T-cell (primary cell): ENCODE measurements around the gene ITIH1. TPM values are rescaled to one million over a fixed set of nuclear protein-coding genes. Genes with fewer than 3 reads are reported as not detected.

Experiments used
- ATAC-seq, 4 experiments: fragments of 200-7000 bp in 3 of 4; fragments of 150-1000 bp in 1 of 4; cut with Tn5 transposase; replicated peaks in 1 of 4; 1 replicate in 3 of 4; 2 replicates in 1 of 4; pipeline ENCODE4 v1.10.0; 2021; ENCODE audit warnings: moderate library complexity in 3 of 4, mild to moderate bottlenecking in 2 of 4, moderate number of reproducible peaks in 1 of 4
- CTCF ChIA-PET, 2 donors: fragments of 300-600 bp; sonication (Branson Sonifier 250); formaldehyde crosslinking; loops; one replicate each; lab custom pipeline; 2022; ENCODE audit warnings: antibody characterized with exemption in 2 of 2; lab: Charles Lee
- POLR2A ChIA-PET, 2 donors: fragments of 300-600 bp; sonication (Branson Sonifier 250); formaldehyde crosslinking; loops; one replicate each; lab custom pipeline; 2022; ENCODE audit warnings: antibody characterized with exemption in 2 of 2; lab: Charles Lee
- DNase-seq, 35 experiments: peaks; one replicate each; pipeline versions ENCODE4 v3.0.0 to v3.0.0-alpha.2; 2013 to 2023
- H3K27ac ChIP-seq: one replicate; pipeline ENCODE4 v1.5.1; 2013; ENCODE audit warnings: low read length
- H3K27me3 ChIP-seq, 2 experiments: replicated peaks in 1 of 2; 1 replicate in 1 of 2; 2 replicates in 1 of 2; pipeline versions ENCODE4 v1.6.1 to v1.7.0; 2013; ENCODE audit warnings: low read length in 1 of 2, mixed read lengths in 1 of 2; ENCODE audit not compliant: control insufficient read depth in 2 of 2, insufficient read depth in 2 of 2; ENCODE audit errors: extremely low read depth in 1 of 2
- H3K36me3 ChIP-seq, 2 donors: 1 replicate in 1 of 2; 2 replicates in 1 of 2; pipeline versions ENCODE4 v1.6.1 to v1.7.0; 2013; ENCODE audit warnings: low read length in 1 of 2; ENCODE audit not compliant: control insufficient read depth in 2 of 2, insufficient read depth in 1 of 2; ENCODE audit errors: extremely low read depth in 1 of 2
- H3K4me1 ChIP-seq, 2 experiments: 1 replicate in 1 of 2; 2 replicates in 1 of 2; pipeline versions ENCODE4 v1.6.1 to v1.7.0; 2013; ENCODE audit warnings: low read length in 2 of 2, mixed read lengths in 1 of 2; ENCODE audit not compliant: insufficient read depth in 2 of 2, control insufficient read depth in 1 of 2; ENCODE audit errors: extremely low read depth in 1 of 2
- H3K4me3 ChIP-seq, 2 donors: 1 replicate in 1 of 2; 2 replicates in 1 of 2; pipeline versions ENCODE4 v1.5.1 to v1.7.0; 2013; ENCODE audit warnings: mild to moderate bottlenecking in 2 of 2, low read length in 1 of 2, moderate library complexity in 1 of 2; ENCODE audit not compliant: control insufficient read depth in 1 of 2; ENCODE audit errors: extremely low read depth in 1 of 2
- H3K9me3 ChIP-seq: 2 replicates; pipeline ENCODE4 v1.7.0; 2013
- H3K27ac Mint-ChIP-seq, 2 donors: one replicate each; pipeline ENCODE4 v1.8.0; 2020 to 2021; ENCODE audit warnings: mild to moderate bottlenecking in 2 of 2, mixed read lengths in 2 of 2
- H3K27me3 Mint-ChIP-seq, 2 donors: one replicate each; pipeline ENCODE4 v1.8.0; 2021 to 2022; ENCODE audit warnings: mixed read lengths in 2 of 2
- H3K36me3 Mint-ChIP-seq: one replicate; pipeline ENCODE4 v1.8.0; 2021; ENCODE audit warnings: mixed read lengths
- H3K4me1 Mint-ChIP-seq, 3 donors: one replicate each; pipeline ENCODE4 v1.8.0; 2020 to 2022; ENCODE audit warnings: mixed read lengths in 3 of 3, mild to moderate bottlenecking in 1 of 3
- H3K4me3 Mint-ChIP-seq, 3 donors: one replicate each; pipeline ENCODE4 v1.8.0; 2020 to 2022; ENCODE audit warnings: mild to moderate bottlenecking in 3 of 3, mixed read lengths in 3 of 3, moderate library complexity in 3 of 3
- H3K9me3 Mint-ChIP-seq, 3 donors: one replicate each; pipeline ENCODE4 v1.8.0; 2020 to 2022; ENCODE audit warnings: mixed read lengths in 3 of 3
- WGBS: methylation state at CpG from one replicate; pipeline ENCODE4 v1.1.5; 2013; ENCODE audit warnings: missing lambda C conversion rate; ENCODE audit not compliant: insufficient coverage; 5-methylcytosine and 5-hydroxymethylcytosine counted together
- total RNA-seq, 35 experiments: library from RNA in 6 of 35; stranded (reverse) in 6 of 35; fragments of 120-200 nt in 1 of 35; gene quantifications; one replicate each; pipeline versions ENCODE4 v1.2.1 to v1.2.4 and lab custom pipeline; 2013 to 2026

ITIH1 gene
- total RNA-seq, 5 donors from 2014 or later (not counting 1 experiment from before 2014, with no cell fraction given), result 0.49 to 0.85 TPM; not detected in 3

DNA sequence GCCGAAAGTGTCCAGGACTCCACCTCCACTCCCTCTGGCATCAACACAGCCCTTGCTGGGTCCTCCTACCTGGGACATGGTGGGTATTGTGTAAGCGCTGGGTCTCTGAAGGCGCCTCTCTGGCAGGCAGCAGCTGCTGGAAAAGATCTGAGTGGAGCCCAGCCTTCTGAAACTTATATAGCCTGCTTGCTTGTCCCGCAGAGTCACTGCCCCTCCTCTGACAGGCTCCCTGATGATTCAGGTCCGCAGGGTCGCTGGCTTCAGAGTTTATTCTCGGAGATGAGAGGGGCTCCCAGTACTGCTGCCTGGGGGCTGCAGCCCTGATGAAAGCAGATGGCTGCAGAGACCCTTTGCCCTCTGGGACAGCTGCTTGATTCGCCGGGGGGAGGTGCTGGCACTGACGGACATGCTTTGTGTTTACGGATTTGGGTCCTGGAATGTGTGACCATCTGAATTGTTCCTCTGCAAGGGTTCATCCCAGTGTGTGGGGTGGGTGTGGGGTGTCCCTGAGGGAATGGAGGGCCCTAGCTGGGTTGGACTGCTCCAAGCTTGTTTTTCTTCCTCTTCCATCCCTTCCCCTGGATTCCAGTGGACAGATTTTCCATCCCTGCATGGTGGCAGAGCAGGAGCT, 57.6 kb downstream of the ITIH1 start, which contains the start of gene MUSTN1:
Gene MUSTN1, minus strand, starts transcription at position 149 of the 631 bp plus-strand sequence. Its CDS starts 71 bp downstream, at position 78.
- H3K27me3 Mint-ChIP-seq, result no peaks in the 10 kb centered on the region
- H3K36me3 ChIP-seq, result peaks cover 10 to 17% of the 10 kb centered on the region in 2 donors
- ATAC-seq (no peak), DNase-seq (no peak)
- peaks cover 7 to 25% of the 10 kb centered on the region in 2 experiments for H3K4me1 ChIP-seq
- no peaks in the 10 kb centered on the region for H3K9me3 Mint-ChIP-seq
- H3K36me3 Mint-ChIP-seq, result peaks cover 18% of the 10 kb centered on the region
- H3K27ac ChIP-seq, result no peak within 1 kb of the TSS
- no peaks in the 10 kb centered on the region for H3K27me3 ChIP-seq
- no peak within 1 kb of the TSS for H3K4me3 ChIP-seq
- ChIA-PET POLR2A (no interaction called here), CTCF (no interaction called here)
- no peak within 1 kb of the TSS for H3K4me3 Mint-ChIP-seq
- peaks cover 23 to 32% (median 28%) of the 10 kb centered on the region in 3 donors for H3K4me1 Mint-ChIP-seq
- H3K9me3 ChIP-seq, result no peaks in the 10 kb centered on the region
- H3K27ac Mint-ChIP-seq, result no peak within 1 kb of the TSS
- 94% methylated on average over 9 of the region's 11 CpGs for WGBS

DNA sequence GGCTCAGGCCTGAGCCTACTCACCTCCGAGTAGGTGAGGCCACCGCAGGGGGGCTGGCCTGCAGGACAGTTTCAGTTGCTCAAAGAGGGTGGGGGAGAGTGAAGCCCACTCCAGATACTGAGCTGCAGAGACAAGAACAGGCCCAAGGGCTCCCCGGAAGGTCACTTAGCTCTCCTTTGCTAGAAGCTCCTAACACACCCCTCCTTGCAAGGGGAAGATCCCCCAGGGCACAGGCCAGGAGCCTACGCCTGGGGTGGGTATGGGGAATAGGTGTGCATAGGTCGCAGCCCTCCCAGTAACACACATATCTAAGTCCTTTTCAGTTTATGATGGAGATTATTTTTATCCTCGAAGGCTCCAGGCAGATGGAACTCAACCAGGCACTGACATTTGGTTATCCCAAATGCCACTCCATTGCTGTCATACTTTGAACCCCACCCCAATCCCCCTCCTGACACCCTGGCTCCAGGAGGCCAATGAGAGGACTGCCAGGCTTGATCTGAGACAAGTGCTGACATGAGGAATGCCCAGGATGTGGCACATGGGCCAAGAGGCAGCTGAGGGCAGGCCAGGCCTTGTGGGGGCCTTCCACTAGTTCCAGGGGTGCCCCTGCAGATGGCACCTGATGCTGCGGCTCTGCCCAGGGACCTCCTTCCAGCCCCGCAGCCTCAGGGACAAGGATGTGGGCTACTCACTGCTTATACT, 58.5 kb downstream of the ITIH1 start:
- no peak for ATAC-seq
- H3K36me3 Mint-ChIP-seq, result peaks cover 22% of the 10 kb centered on the region
- Histone ChIP-seq H3K27ac (no peak overlapping the region), H3K9me3 (no peaks in the 10 kb centered on the region), H3K27me3 (no peaks in the 10 kb centered on the region), H3K36me3 (peaks cover 13 to 24% of the 10 kb centered on the region in 2 donors), H3K4me1 (peaks cover 7 to 27% of the 10 kb centered on the region in 2 experiments), H3K4me3 (no peak overlapping the region)
- no peak for DNase-seq
- H3K27me3 Mint-ChIP-seq, result no peaks in the 10 kb centered on the region
- ChIA-PET POLR2A (no interaction called here), CTCF (no interaction called here)
- H3K4me3 Mint-ChIP-seq, result no peak overlapping the region
- H3K4me1 Mint-ChIP-seq, result peaks cover 25 to 35% (median 31%) of the 10 kb centered on the region in 3 donors
- no peaks in the 10 kb centered on the region for H3K9me3 Mint-ChIP-seq
- no peak overlapping the region for H3K27ac Mint-ChIP-seq
- WGBS, result 100% methylated on average over 3 of the region's 8 CpGs

DNA sequence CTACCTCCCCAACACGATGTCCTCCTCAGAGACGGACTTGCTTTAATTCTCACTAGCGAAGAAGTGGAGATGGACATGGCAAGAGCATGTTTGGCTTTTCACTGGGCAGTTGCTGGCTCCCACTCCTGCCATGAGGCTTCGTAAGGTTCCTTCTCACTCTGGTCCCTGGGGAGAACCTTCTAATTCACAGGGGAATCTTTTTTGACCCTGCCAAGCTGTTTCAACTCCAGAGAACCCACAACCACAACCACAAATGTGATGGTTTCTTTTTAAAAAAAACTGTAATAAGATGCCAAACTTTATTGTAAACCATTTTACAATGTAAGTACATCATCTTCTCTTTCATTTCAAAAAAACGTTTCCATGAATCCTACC, 59.1 kb downstream of the ITIH1 start:
- H3K27ac ChIP-seq, result no peak overlapping the region
- WGBS, result 90% methylated on average over 4 of the region's 5 CpGs
- Mint-ChIP-seq H3K4me1 (peaks cover 25 to 35% (median 31%) of the 10 kb centered on the region in 3 donors), H3K9me3 (no peaks in the 10 kb centered on the region), H3K36me3 (peaks cover 23% of the 10 kb centered on the region), H3K4me3 (no peak overlapping the region), H3K27ac (peak overlapping the region in 1 of 2 donors; percentile 19), H3K27me3 (no peaks in the 10 kb centered on the region)
- no peak overlapping the region for H3K4me3 ChIP-seq
- ChIA-PET CTCF (interaction anchor here in 1 of 2 donors (0.5 kb wide), 1 partner anchor 381 kb away, joined by 3 read pairs; no protein-coding TSS in a partner anchor), POLR2A (no interaction called here)
- ATAC-seq (no peak), DNase-seq (no peak)
- no peaks in the 10 kb centered on the region for H3K27me3 ChIP-seq
- peaks cover 7 to 27% of the 10 kb centered on the region in 2 experiments for H3K4me1 ChIP-seq
- no peaks in the 10 kb centered on the region for H3K9me3 ChIP-seq
- H3K36me3 ChIP-seq, result peaks cover 19 to 28% of the 10 kb centered on the region in 2 donors

DNA sequence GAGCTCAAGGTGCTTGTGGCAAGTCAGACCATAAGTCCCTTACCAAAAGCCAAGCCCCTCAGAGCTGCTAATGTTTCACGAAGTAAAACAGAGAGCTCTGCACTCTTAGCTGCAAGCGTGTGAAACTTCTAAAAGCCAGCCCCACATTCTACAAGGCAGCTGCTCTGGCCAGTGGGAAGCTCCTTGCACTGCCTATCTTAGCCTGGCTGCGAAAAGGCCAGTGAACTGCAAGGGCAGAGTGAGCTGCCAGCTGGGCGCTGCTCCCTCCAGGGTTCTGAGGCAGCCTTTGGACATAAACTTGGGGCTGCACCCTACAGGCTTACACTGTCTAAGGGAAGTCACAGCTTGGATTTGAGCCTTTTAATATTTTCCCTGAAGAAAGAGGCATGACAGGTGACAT, 59.6 kb downstream of the ITIH1 start:
- no peak overlapping the region for H3K4me3 Mint-ChIP-seq
- ATAC-seq (no peak), DNase-seq (no peak)
- no peak overlapping the region for H3K27ac ChIP-seq
- POLR2A ChIA-PET, result no interaction called here
- H3K27me3 ChIP-seq, result no peaks in the 10 kb centered on the region
- peaks cover 28% of the 10 kb centered on the region for H3K36me3 Mint-ChIP-seq
- no peaks in the 10 kb centered on the region for H3K9me3 Mint-ChIP-seq
- WGBS, result 89% methylated on average over 4 of the region's 4 CpGs
- no peak overlapping the region for H3K4me3 ChIP-seq
- peaks cover 7 to 27% of the 10 kb centered on the region in 2 experiments for H3K4me1 ChIP-seq
- peaks cover 30 to 35% (median 33%) of the 10 kb centered on the region in 3 donors for H3K4me1 Mint-ChIP-seq
- H3K27me3 Mint-ChIP-seq, result no peaks in the 10 kb centered on the region
- CTCF ChIA-PET, result interaction anchor here in 1 of 2 donors (0.5 kb wide), 1 partner anchor 380 kb away, joined by 3 read pairs; no protein-coding TSS in a partner anchor
- H3K27ac Mint-ChIP-seq, result no peak overlapping the region
- no peaks in the 10 kb centered on the region for H3K9me3 ChIP-seq
- H3K36me3 ChIP-seq, result peaks cover 22 to 33% of the 10 kb centered on the region in 2 donors

DNA sequence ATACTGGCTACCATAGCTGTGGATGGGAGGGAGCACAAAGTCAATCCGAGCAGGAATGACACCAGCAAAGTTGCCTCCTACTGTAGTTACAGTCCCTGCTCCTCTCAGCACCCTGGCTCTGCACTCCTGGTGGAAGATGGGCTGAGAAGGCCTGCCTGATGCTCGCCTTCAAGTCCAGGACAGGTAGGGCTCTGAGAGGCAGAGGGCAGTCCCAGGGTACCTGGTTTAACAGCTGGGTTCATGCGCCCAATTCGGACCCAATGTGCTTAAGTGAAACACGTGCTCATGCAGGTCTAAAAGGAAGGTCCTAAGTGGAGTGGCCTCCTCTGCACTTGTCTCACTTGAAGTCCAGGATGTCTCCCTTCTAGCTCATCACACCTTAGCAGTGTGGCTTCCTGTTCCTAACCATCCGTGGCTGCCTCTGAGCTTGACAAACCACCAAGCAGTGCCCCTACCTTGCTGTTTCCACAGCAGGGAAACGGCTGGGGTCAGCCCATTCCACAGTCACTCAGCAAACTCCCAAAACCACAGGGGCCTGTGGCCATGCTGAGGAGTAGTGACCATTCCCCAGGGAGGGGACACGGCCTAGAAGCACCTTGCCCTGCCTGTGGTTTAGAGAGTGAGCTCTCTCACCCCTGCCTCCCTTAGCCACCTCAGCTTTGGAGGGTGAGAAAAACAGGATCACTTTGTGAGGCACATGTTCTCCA, 61.3 kb downstream of the ITIH1 start:
- ATAC-seq, result peak; percentile 52 to 88 (median 64)
- no peak overlapping the region for H3K27ac Mint-ChIP-seq
- Histone ChIP-seq H3K27me3 (no peaks in the 10 kb centered on the region), H3K4me1 (peaks cover 7 to 27% of the 10 kb centered on the region in 2 experiments), H3K9me3 (no peaks in the 10 kb centered on the region), H3K27ac (no peak overlapping the region), H3K36me3 (peaks cover 39 to 47% of the 10 kb centered on the region in 2 donors), H3K4me3 (no peak overlapping the region)
- H3K4me1 Mint-ChIP-seq, result peaks cover 31 to 35% (median 33%) of the 10 kb centered on the region in 3 donors
- H3K4me3 Mint-ChIP-seq, result no peak overlapping the region
- POLR2A ChIA-PET, result interaction anchor here in 1 of 2 donors (0.5 to 0.6 kb wide), 2 partner anchors 147 to 665 kb away, joined by 3 to 5 read pairs; no protein-coding TSS in a partner anchor
- no peaks in the 10 kb centered on the region for H3K27me3 Mint-ChIP-seq
- 64% methylated on average over 5 of the region's 8 CpGs for WGBS
- peak in 7 of 35 experiments; percentile 3 to 41 (median 11) for DNase-seq
- H3K36me3 Mint-ChIP-seq, result peaks cover 35% of the 10 kb centered on the region
- H3K9me3 Mint-ChIP-seq, result no peaks in the 10 kb centered on the region
- CTCF ChIA-PET, result no interaction called here

DNA sequence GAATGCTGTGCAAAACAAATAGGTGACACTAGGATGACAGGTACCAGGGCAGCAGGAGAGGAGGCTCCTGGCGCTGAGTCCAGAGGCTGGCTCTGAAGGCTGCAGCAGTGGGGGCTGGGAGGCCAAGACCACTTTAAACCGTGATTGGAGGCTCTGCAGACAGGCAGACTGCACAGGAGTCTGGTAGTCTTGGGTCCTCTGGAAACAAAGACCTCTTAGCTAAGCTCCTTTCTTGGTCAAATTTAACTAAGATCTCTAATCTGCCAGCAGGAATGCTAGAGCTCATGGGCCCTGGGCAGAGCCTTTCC, 61.8 kb downstream of the ITIH1 start:
- CTCF ChIA-PET, result no interaction called here
- peaks cover 7 to 27% of the 10 kb centered on the region in 2 experiments for H3K4me1 ChIP-seq

More for the DNA sequence above, 61.8 kb downstream of the ITIH1 start:
- H3K27me3 Mint-ChIP-seq, result no peaks in the 10 kb centered on the region
- H3K27ac Mint-ChIP-seq, result no peak overlapping the region
- Histone ChIP-seq H3K27ac (no peak overlapping the region), H3K4me3 (no peak overlapping the region), H3K9me3 (no peaks in the 10 kb centered on the region), H3K27me3 (no peaks in the 10 kb centered on the region), H3K36me3 (peaks cover 42 to 45% of the 10 kb centered on the region in 2 donors)
- no peaks in the 10 kb centered on the region for H3K9me3 Mint-ChIP-seq
- H3K4me3 Mint-ChIP-seq, result no peak overlapping the region
- WGBS, result 85% methylated on average over 2 of the region's 2 CpGs
- POLR2A ChIA-PET, result interaction anchor here in 1 of 2 donors (0.5 to 0.6 kb wide), 2 partner anchors 146 to 664 kb away, joined by 3 to 5 read pairs; no protein-coding TSS in a partner anchor
- peaks cover 36% of the 10 kb centered on the region for H3K36me3 Mint-ChIP-seq
- peaks cover 31 to 36% (median 33%) of the 10 kb centered on the region in 3 donors for H3K4me1 Mint-ChIP-seq
- ATAC-seq, result no peak
- no peak for DNase-seq
